SK-N-SH treated with all-trans-retinoic acid at 6 μM for 48 hours (cell line): ENCODE measurements around the gene SPEM1.
"Not testable (repeated sequence)": the region's sequence is repeated elsewhere in the genome, so short reads cannot be mapped to it uniquely, and the experiment has no call there.

Experiments used
- ATAC-seq: fragments of 200-7000 bp; cut with Tn5 transposase; 3 replicates; pipeline ENCODE4 v1.9.1; 2020; ENCODE audit warnings: mild to moderate bottlenecking, moderate library complexity

SPEM1 gene

DNA sequence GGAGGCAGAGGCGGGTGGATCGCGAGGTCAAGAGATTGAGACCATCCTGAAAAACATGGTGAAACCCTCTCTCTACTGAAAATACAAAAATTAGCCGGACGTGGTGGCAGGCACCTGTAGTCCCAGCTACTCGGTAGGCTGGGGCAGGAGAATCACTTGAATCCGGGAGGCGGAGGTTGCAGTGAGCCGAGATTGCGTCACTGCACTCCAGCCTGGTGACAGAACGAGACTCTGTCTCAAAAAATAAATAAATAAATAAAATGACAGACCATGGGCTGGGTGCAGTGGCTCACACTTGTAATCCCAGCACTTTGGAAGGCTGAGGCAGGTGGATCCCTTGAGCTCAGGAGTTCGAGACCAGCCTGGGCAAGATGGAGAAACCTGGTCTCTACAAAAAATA is 49.7 kb downstream of the SPEM1 start:
- ATAC-seq: not testable (repeated sequence)

DNA sequence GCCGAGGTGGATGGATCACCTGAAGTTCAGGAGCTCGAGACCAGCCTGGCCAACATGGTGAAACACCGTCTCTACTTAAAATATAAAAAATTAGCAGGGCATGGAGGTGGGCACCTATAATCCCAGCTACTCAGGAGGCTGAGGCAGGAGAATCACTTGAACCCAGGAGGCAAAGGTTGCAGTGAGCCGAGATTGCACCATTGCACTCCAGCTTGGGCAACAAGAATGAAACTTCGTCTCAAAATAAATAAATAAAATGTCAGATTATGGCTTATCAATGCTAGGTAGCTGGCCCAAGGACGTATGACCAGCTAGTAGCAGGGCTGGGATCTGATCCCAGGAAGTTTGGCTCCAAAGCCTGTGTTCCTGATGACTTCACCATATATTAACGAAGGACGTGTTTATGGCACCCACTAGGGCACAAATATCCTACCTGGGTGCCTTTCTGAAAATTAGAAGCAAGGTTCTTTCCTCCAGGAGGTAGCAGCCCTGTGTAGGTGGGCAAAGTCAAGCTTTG is 50.4 kb downstream of the SPEM1 start:
- not testable (repeated sequence) for ATAC-seq
